WTC11 (cell line): Measurements from ENCODE around the gene SMARCA5. TPM values are rescaled to one million over a fixed set of nuclear protein-coding genes. Genes with fewer than 3 reads are reported as not detected.

Source experiments
- ATAC-seq: fragments of 200-7000 bp; cut with Tn5 transposase; 2 replicates; pipeline ENCODE4 v1.10.0; 2021; ENCODE audit warnings: mild to moderate bottlenecking, moderate library complexity
- CTCF ChIA-PET: fragments of 300-600 bp; sonication (Branson Sonifier 250); formaldehyde crosslinking; loops from one replicate; lab custom pipeline; 2021; ENCODE audit warnings: antibody characterized with exemption; lab: Charles Lee
- POLR2A ChIA-PET: fragments of 350-600 bp; sonication (Branson Sonifier 250); formaldehyde crosslinking; loops from one replicate; lab custom pipeline; 2021; ENCODE audit warnings: antibody characterized with exemption; lab: Charles Lee
- DNase-seq: peaks from one replicate; pipeline ENCODE4 v3.0.0; 2021; ENCODE audit warnings: low spot score
- H3K27ac Mint-ChIP-seq: 2 replicates; pipeline ENCODE4 v1.8.0; 2021; ENCODE audit warnings: mixed read lengths
- H3K27me3 Mint-ChIP-seq: 2 replicates; pipeline ENCODE4 v1.8.0; 2021; ENCODE audit warnings: low read depth, mild to moderate bottlenecking, moderate library complexity, mixed read lengths
- H3K36me3 Mint-ChIP-seq: 2 replicates; pipeline ENCODE4 v1.8.0; 2021; ENCODE audit warnings: mixed read lengths
- H3K4me1 Mint-ChIP-seq: 2 replicates; pipeline ENCODE4 v1.8.0; 2022; ENCODE audit warnings: mixed read lengths
- H3K4me3 Mint-ChIP-seq: 2 replicates; pipeline ENCODE4 v1.8.0; 2021; ENCODE audit warnings: mild to moderate bottlenecking, moderate library complexity, mixed read lengths
- H3K9me3 Mint-ChIP-seq: 2 replicates; pipeline ENCODE4 v1.8.0; 2021; ENCODE audit warnings: mixed read lengths
- ETV6 ChIP-seq: sonication (generic); formaldehyde crosslinking; IDR thresholded peaks from 2 replicates; pipeline ENCODE4 v1.8.1; 2022; ENCODE audit warnings: mild to moderate bottlenecking, missing genetic modification reagents
- FOXJ3 ChIP-seq: sonication (generic); formaldehyde crosslinking; IDR thresholded peaks from 2 replicates; pipeline ENCODE4 v1.9.0; 2021; ENCODE audit warnings: missing genetic modification reagents, mild to moderate bottlenecking, borderline replicate concordance
- GTF2I ChIP-seq: fragments of 250-450 bp; sonication (Bioruptor Pico); conservative IDR thresholded peaks from 2 replicates; pipeline ENCODE4 v1.4.0; 2021; ENCODE audit warnings: mild to moderate bottlenecking
- NFE2L1 ChIP-seq: sonication (generic); formaldehyde crosslinking; IDR thresholded peaks from 2 replicates; pipeline ENCODE4 v1.8.1; 2023; ENCODE audit warnings: missing genetic modification reagents
- PRRX2 ChIP-seq: fragments of 250-450 bp; sonication (Bioruptor Pico); IDR thresholded peaks from 2 replicates; pipeline ENCODE4 v1.8.0; 2021; ENCODE audit warnings: mild to moderate bottlenecking
- ZBTB21 ChIP-seq: sonication (generic); formaldehyde crosslinking; IDR thresholded peaks from 2 replicates; pipeline ENCODE4 v1.8.1; 2023; ENCODE audit warnings: mild to moderate bottlenecking, missing genetic modification reagents, borderline replicate concordance
- total RNA-seq: library from RNA; stranded (reverse); gene quantifications from 3 replicates; pipeline ENCODE4 v1.2.3, GENCODE V29; 2021
- TF ChIP-seq, protein P1 (sequence below): sonication (generic); formaldehyde crosslinking; IDR thresholded peaks from 2 replicates; pipeline ENCODE4 v1.8.1; 2022; ENCODE audit warnings: mild to moderate bottlenecking, missing genetic modification reagents, moderate library complexity, borderline replicate concordance
- TF ChIP-seq, protein P2 (sequence below): sonication (generic); formaldehyde crosslinking; IDR thresholded peaks from 2 replicates; pipeline ENCODE4 v1.8.1; 2023; ENCODE audit warnings: mild to moderate bottlenecking, missing genetic modification reagents, moderate library complexity
- TF ChIP-seq, protein P3 (sequence below): sonication (generic); formaldehyde crosslinking; IDR thresholded peaks from 2 replicates; pipeline ENCODE4 v1.8.1; 2022; ENCODE audit warnings: low read depth, missing genetic modification reagents, borderline replicate concordance
- TF ChIP-seq, protein P4 (sequence below): sonication (generic); formaldehyde crosslinking; IDR thresholded peaks from 2 replicates; pipeline ENCODE4 v1.8.1; 2023; ENCODE audit warnings: mild to moderate bottlenecking, missing genetic modification reagents, moderate library complexity
- TF ChIP-seq, protein P5 (sequence below): fragments of 250-450 bp; sonication (Bioruptor Pico); IDR thresholded peaks from 2 replicates; pipeline ENCODE4 v1.9.0; 2021; ENCODE audit warnings: mild to moderate bottlenecking, borderline replicate concordance
- TF ChIP-seq, protein P6 (sequence below): fragments of 250-450 bp; sonication (Bioruptor Pico); IDR thresholded peaks from 2 replicates; pipeline ENCODE4 v1.9.0; 2021; ENCODE audit warnings: mild to moderate bottlenecking

Gene SMARCA5
- total RNA-seq, 1 experiment from 2014 or later: 98.8 TPM

DNA sequence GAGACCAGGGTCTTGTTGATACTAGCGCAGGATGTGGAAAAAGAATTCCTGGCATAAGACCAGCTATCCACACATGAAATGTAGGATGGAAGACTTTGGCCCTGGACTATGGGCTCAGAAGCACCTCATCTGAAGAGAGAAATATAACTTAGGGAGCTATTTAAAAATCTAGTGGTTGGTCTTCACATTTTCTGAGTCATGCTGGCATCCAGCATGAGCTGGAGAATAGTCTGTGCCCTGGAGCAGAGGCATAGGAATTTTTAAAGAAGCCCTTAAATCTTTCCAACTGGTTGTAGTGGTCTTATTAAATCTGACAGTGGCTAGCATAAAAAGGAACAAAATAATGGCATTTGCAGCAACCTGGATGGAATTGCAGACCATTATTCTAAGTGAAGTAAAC is 86.3 kb downstream of the SMARCA5 start:
- no peaks in the 10 kb centered on the region for H3K27me3 Mint-ChIP-seq
- DNase-seq (no peak), ATAC-seq (no peak)
- no peak overlapping the region for H3K27ac Mint-ChIP-seq
- peaks cover 8% of the 10 kb centered on the region for H3K9me3 Mint-ChIP-seq
- H3K4me3 Mint-ChIP-seq: no peak overlapping the region
- ChIA-PET POLR2A (no interaction called here), CTCF (no interaction called here)
- H3K4me1 Mint-ChIP-seq: peaks cover 7% of the 10 kb centered on the region
- TF ChIP-seq, protein P1, sequence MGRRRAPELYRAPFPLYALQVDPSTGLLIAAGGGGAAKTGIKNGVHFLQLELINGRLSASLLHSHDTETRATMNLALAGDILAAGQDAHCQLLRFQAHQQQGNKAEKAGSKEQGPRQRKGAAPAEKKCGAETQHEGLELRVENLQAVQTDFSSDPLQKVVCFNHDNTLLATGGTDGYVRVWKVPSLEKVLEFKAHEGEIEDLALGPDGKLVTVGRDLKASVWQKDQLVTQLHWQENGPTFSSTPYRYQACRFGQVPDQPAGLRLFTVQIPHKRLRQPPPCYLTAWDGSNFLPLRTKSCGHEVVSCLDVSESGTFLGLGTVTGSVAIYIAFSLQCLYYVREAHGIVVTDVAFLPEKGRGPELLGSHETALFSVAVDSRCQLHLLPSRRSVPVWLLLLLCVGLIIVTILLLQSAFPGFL (CRISPR knock-in tag): no peak
- TF ChIP-seq, protein P2, sequence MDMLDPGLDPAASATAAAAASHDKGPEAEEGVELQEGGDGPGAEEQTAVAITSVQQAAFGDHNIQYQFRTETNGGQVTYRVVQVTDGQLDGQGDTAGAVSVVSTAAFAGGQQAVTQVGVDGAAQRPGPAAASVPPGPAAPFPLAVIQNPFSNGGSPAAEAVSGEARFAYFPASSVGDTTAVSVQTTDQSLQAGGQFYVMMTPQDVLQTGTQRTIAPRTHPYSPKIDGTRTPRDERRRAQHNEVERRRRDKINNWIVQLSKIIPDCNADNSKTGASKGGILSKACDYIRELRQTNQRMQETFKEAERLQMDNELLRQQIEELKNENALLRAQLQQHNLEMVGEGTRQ (CRISPR knock-in tag): no peak
- TF ChIP-seq GTF2I (CRISPR knock-in tag) (no peak), NFE2L1 (CRISPR knock-in tag) (no peak), ETV6 (CRISPR knock-in tag) (no peak)
- TF ChIP-seq, protein P3, sequence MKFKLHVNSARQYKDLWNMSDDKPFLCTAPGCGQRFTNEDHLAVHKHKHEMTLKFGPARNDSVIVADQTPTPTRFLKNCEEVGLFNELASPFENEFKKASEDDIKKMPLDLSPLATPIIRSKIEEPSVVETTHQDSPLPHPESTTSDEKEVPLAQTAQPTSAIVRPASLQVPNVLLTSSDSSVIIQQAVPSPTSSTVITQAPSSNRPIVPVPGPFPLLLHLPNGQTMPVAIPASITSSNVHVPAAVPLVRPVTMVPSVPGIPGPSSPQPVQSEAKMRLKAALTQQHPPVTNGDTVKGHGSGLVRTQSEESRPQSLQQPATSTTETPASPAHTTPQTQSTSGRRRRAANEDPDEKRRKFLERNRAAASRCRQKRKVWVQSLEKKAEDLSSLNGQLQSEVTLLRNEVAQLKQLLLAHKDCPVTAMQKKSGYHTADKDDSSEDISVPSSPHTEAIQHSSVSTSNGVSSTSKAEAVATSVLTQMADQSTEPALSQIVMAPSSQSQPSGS: no peak
- H3K36me3 Mint-ChIP-seq: no peaks in the 10 kb centered on the region

DNA sequence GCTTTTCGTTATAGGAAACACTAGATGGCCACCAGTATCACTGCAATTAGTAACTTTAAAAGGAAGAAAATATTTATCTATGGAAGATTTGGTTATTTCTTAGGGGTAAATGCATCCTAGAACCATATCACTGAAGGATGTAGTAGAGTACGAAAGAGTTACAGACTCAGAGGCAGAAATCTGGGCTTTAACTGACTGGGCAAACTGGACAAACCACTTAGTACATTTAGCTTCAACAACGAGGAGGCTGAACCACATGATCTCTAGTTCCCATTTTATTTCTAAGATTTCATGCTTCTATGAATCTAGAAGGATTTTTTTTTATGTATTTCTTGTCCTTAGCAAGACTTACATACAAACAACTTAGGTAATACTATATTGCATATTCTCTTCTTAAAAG is 93.0 kb downstream of the SMARCA5 start:
- ATAC-seq (no peak), DNase-seq (no peak)
- Mint-ChIP-seq H3K36me3 (no peaks in the 10 kb centered on the region), H3K9me3 (peaks cover 28% of the 10 kb centered on the region), H3K27ac (no peak overlapping the region), H3K4me1 (no peaks in the 10 kb centered on the region), H3K4me3 (no peak overlapping the region), H3K27me3 (peaks cover 3% of the 10 kb centered on the region; the same call in 1 of the 2 replicates)
- ChIA-PET CTCF (no interaction called here), POLR2A (no interaction called here)
- TF ChIP-seq, protein P4, sequence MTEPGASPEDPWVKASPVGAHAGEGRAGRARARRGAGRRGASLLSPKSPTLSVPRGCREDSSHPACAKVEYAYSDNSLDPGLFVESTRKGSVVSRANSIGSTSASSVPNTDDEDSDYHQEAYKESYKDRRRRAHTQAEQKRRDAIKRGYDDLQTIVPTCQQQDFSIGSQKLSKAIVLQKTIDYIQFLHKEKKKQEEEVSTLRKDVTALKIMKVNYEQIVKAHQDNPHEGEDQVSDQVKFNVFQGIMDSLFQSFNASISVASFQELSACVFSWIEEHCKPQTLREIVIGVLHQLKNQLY (CRISPR knock-in tag): no peak
- no peak for TF ChIP-seq ZBTB21 (CRISPR knock-in tag)
- TF ChIP-seq, protein P5, sequence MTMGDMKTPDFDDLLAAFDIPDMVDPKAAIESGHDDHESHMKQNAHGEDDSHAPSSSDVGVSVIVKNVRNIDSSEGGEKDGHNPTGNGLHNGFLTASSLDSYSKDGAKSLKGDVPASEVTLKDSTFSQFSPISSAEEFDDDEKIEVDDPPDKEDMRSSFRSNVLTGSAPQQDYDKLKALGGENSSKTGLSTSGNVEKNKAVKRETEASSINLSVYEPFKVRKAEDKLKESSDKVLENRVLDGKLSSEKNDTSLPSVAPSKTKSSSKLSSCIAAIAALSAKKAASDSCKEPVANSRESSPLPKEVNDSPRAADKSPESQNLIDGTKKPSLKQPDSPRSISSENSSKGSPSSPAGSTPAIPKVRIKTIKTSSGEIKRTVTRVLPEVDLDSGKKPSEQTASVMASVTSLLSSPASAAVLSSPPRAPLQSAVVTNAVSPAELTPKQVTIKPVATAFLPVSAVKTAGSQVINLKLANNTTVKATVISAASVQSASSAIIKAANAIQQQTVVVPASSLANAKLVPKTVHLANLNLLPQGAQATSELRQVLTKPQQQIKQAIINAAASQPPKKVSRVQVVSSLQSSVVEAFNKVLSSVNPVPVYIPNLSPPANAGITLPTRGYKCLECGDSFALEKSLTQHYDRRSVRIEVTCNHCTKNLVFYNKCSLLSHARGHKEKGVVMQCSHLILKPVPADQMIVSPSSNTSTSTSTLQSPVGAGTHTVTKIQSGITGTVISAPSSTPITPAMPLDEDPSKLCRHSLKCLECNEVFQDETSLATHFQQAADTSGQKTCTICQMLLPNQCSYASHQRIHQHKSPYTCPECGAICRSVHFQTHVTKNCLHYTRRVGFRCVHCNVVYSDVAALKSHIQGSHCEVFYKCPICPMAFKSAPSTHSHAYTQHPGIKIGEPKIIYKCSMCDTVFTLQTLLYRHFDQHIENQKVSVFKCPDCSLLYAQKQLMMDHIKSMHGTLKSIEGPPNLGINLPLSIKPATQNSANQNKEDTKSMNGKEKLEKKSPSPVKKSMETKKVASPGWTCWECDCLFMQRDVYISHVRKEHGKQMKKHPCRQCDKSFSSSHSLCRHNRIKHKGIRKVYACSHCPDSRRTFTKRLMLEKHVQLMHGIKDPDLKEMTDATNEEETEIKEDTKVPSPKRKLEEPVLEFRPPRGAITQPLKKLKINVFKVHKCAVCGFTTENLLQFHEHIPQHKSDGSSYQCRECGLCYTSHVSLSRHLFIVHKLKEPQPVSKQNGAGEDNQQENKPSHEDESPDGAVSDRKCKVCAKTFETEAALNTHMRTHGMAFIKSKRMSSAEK (CRISPR knock-in tag): no peak
- TF ChIP-seq PRRX2 (CRISPR knock-in tag): no peak
- TF ChIP-seq, protein P6, sequence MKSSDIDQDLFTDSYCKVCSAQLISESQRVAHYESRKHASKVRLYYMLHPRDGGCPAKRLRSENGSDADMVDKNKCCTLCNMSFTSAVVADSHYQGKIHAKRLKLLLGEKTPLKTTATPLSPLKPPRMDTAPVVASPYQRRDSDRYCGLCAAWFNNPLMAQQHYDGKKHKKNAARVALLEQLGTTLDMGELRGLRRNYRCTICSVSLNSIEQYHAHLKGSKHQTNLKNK: no peak
- TF ChIP-seq FOXJ3 (CRISPR knock-in tag): no peak

Other genes starting within 250 kb of the SMARCA5 start
- 17.4 to 19.7 TPM (median 18.7 TPM) in 3 replicates for gene GAB1, start 176.8 kb upstream of the SMARCA5 start, total RNA-seq
- gene FREM3, start 187.0 kb downstream of the SMARCA5 start, total RNA-seq: 0.07 to 0.15 TPM (median 0.07 TPM) in 3 replicates